Endothelial cell of umbilical vein (primary cell): Measurements from ENCODE around the gene HDAC4. TPM values are rescaled to one million over a fixed set of nuclear protein-coding genes. Genes with fewer than 3 reads are reported as not detected.

Experiments used
- BruUV-seq: library from RNA; stranded (reverse); fragments of 400-500 nt; replicated peaks from 2 replicates; lab custom pipeline; 2021; lab: Mats Ljungman, UMichigan
- CTCF ChIA-PET: fragments of 300-600, 350-600 bp; sonication (Branson Sonifier 250); formaldehyde crosslinking; loops from one replicate; lab custom pipeline; 2021; ENCODE audit warnings: antibody characterized with exemption, inconsistent platforms; lab: Charles Lee
- POLR2A ChIA-PET: fragments of 300-600, 350-600 bp; sonication (Branson Sonifier 250); formaldehyde crosslinking; loops from one replicate; lab custom pipeline; 2021; ENCODE audit warnings: antibody characterized with exemption, inconsistent platforms; lab: Charles Lee
- DNase-seq: peaks from one replicate; pipeline ENCODE4 v3.0.0-alpha.2; 2011; ENCODE audit warnings: low read depth, low spot score
- FAIRE-seq: peaks from 2 replicates; lab custom pipeline; 2011; peaks lifted over from hg19 to GRCh38; lab: Jason Lieb, UNC
- H2AFZ ChIP-seq: 2 replicates; pipeline ENCODE4 v1.6.0; 2012; ENCODE audit warnings: low read depth, low read length, control low read depth, inconsistent platforms
- H3K27ac ChIP-seq: 2 replicates; pipeline ENCODE4 v1.5.1; 2011; ENCODE audit warnings: low read depth, mild to moderate bottlenecking, control low read depth, low read length, moderate library complexity; ENCODE audit not compliant: insufficient read depth
- H3K27me3 ChIP-seq, 2 experiments: 2 replicates each; pipeline versions ENCODE4 v1.6.0 to v1.6.1; 2011; ENCODE audit warnings: low read length in 2 of 2, mixed read lengths in 1 of 2; ENCODE audit not compliant: control insufficient read depth in 2 of 2, insufficient read depth in 2 of 2
- H3K36me3 ChIP-seq, 2 experiments: 2 replicates in 1 of 2; 3 replicates in 1 of 2; pipeline ENCODE4 v1.5.1; 2011; ENCODE audit warnings: low read length in 2 of 2, mild to moderate bottlenecking in 1 of 2, moderate library complexity in 1 of 2; ENCODE audit not compliant: control insufficient read depth in 2 of 2, insufficient read depth in 2 of 2; ENCODE audit errors: extremely low read depth in 1 of 2
- H3K4me1 ChIP-seq: 3 replicates; pipeline ENCODE4 v1.5.1; 2011; ENCODE audit warnings: mild to moderate bottlenecking, low read length; ENCODE audit not compliant: control insufficient read depth, insufficient read depth; ENCODE audit errors: extremely low read depth
- H3K4me2 ChIP-seq: 2 replicates; pipeline ENCODE4 v1.6.1; 2011; ENCODE audit warnings: low read length, control low read depth, mixed read lengths; ENCODE audit not compliant: insufficient read depth
- H3K4me3 ChIP-seq, 3 experiments: fragments of 200-600 bp in 1 of 3; sonication (generic), shearing (Covaris generic) in 1 of 3; replicated peaks in 1 of 3; 2 replicates each; pipeline ENCODE4 v1.5.1; 2011 to 2016; ENCODE audit warnings: control low read depth in 3 of 3, low read length in 3 of 3, mild to moderate bottlenecking in 2 of 3, inconsistent platforms in 1 of 3, low read depth in 1 of 3, moderate library complexity in 1 of 3; ENCODE audit not compliant: insufficient read depth in 1 of 3
- H3K79me2 ChIP-seq: 2 replicates; pipeline ENCODE4 v1.6.0; 2012; ENCODE audit warnings: low read length, inconsistent platforms; ENCODE audit not compliant: control insufficient read depth, insufficient read depth
- H3K9ac ChIP-seq: replicated peaks from 2 replicates; pipeline ENCODE3; 2011; ENCODE audit warnings: low read length, control low read depth; ENCODE audit not compliant: insufficient read depth; ENCODE audit errors: extremely low read depth
- H3K9me1 ChIP-seq: replicated peaks from 3 replicates; pipeline ENCODE4 v1.6.0; 2011; ENCODE audit warnings: mild to moderate bottlenecking, low read length; ENCODE audit not compliant: control insufficient read depth, insufficient read depth; ENCODE audit errors: extremely low read depth
- H3K9me3 ChIP-seq: replicated peaks from 2 replicates; pipeline ENCODE4 v1.5.1; 2012; ENCODE audit warnings: low read length, inconsistent platforms; ENCODE audit not compliant: control insufficient read depth, insufficient read depth
- H4K20me1 ChIP-seq: replicated peaks from 2 replicates; pipeline ENCODE3; 2011; ENCODE audit warnings: mild to moderate bottlenecking, low read length; ENCODE audit not compliant: control insufficient read depth, insufficient read depth; ENCODE audit errors: extremely low read depth
- FOS ChIP-seq: IDR thresholded peaks from 2 replicates; pipeline ENCODE4 v1.6.1; 2011; ENCODE audit warnings: mild to moderate bottlenecking, low read length, moderate library complexity, borderline replicate concordance; ENCODE audit not compliant: insufficient read depth
- JUN ChIP-seq: IDR thresholded peaks from 2 replicates; pipeline ENCODE4 v1.6.1; 2011; ENCODE audit warnings: borderline replicate concordance, low read depth; ENCODE audit not compliant: insufficient read length, insufficient read depth
- POLR2A ChIP-seq: IDR thresholded peaks from 2 replicates; pipeline ENCODE4 v1.6.1; 2012; ENCODE audit warnings: low read depth, mild to moderate bottlenecking, control low read depth, low read length
- dilution Hi-C: fragments of 300-500 bp; cut with MboI; formaldehyde crosslinking; loops from one replicate; pipeline ENCODE4 v1.15.0; 2019; ENCODE audit warnings: low sequenced_read_pairs; ENCODE audit not compliant: extremely low pct_ligation_motif_present
- intact Hi-C: fragments of 100-400 bp; cut with micrococcal nuclease; formaldehyde crosslinking; loops from one replicate; pipeline ENCODE4 v1.10.0; 2022
- polyA plus RNA-seq, 4 experiments: library from polyadenylated mRNA; depleted of rRNA in 3 of 4; stranded (reverse) in 3 of 4; unstranded in 1 of 4; fragments of >200 nt; gene quantifications; 2 replicates each; pipeline versions ENCODE4 v1.2.1 to v1.2.3, GENCODE V29; 2011 to 2012; ENCODE audit warnings: missing spikeins in 1 of 4
- total RNA-seq: library from RNA; stranded (reverse); gene quantifications from 2 replicates; pipeline ENCODE4 v1.2.3, GENCODE V29; 2021
- TF ChIP-seq, protein P1 (sequence below): IDR thresholded peaks from 2 replicates; pipeline ENCODE4 v1.6.1; 2011; ENCODE audit not compliant: insufficient read depth, insufficient read length

The HDAC4 gene
- total and polyA plus RNA-seq, 2 donors (not counting 3 experiments of a cell fraction or from before 2014, with no cell fraction given) = 13.4 to 33.0 TPM

- ChIA-PET POLR2A (no interaction called here), CTCF (no interaction called here)
- Histone ChIP-seq H3K36me3 (no peaks in the 10 kb centered on the region), H4K20me1 (no peaks in the 10 kb centered on the region), H3K9ac (no peak overlapping the region), H3K9me3 (no peaks in the 10 kb centered on the region), H3K4me2 (no peak overlapping the region), H3K79me2 (no peaks in the 10 kb centered on the region), H3K4me3 (no peak overlapping the region), H3K27ac (no peak overlapping the region), H3K4me1 (no peaks in the 10 kb centered on the region), H3K27me3 (no peaks in the 10 kb centered on the region), H2AFZ (no peak overlapping the region), H3K9me1 (no peaks in the 10 kb centered on the region)
- FAIRE-seq (no peak), DNase-seq (no peak)
- TF ChIP-seq, protein P1, sequence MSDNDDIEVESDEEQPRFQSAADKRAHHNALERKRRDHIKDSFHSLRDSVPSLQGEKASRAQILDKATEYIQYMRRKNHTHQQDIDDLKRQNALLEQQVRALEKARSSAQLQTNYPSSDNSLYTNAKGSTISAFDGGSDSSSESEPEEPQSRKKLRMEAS = no peak
- TF ChIP-seq POLR2A (no peak), FOS (no peak)
- BruUV-seq = no TSS peak
- intact Hi-C loops = no loop called here
- dilution Hi-C loops = no loop called here
Measured at GRCh38 chr2:239283288-239283945, 117.4 kb downstream of the HDAC4 start.

- Histone ChIP-seq H3K9me1 (no peaks in the 10 kb centered on the region), H3K9ac (no peak overlapping the region), H3K27me3 (no peaks in the 10 kb centered on the region), H3K79me2 (no peaks in the 10 kb centered on the region), H3K9me3 (no peaks in the 10 kb centered on the region), H3K4me1 (no peaks in the 10 kb centered on the region), H3K4me2 (no peak overlapping the region), H3K4me3 (no peak overlapping the region), H3K27ac (no peak overlapping the region), H2AFZ (no peak overlapping the region), H3K36me3 (no peaks in the 10 kb centered on the region), H4K20me1 (no peaks in the 10 kb centered on the region)
- DNase-seq = no peak
- dilution Hi-C loops = no loop called here
- BruUV-seq = no TSS peak
- POLR2A ChIA-PET = no interaction called here
- CTCF ChIA-PET = no interaction called here
- intact Hi-C loops = no loop called here
- FAIRE-seq = no peak
- TF ChIP-seq JUN (no peak), FOS (no peak)
Measured at GRCh38 chr2:239282448-239283287, 118.2 kb downstream of the HDAC4 start.
